Activated CD4-positive, CD25-positive, alpha-beta regulatory T cell treated with anti-CD3 and anti-CD28 coated beads, Interleukin-2, amount 50 U/mL, for 72 hours (primary cell): ENCODE data around the gene DOCK3.
"Not testable (repeated sequence)": the region's sequence is repeated elsewhere in the genome, so short reads cannot be mapped to it uniquely, and the experiment has no call there.

Experiments
- DNase-seq: peaks from one replicate; pipeline ENCODE4 v3.0.0; 2021

The DOCK3 gene

DNA sequence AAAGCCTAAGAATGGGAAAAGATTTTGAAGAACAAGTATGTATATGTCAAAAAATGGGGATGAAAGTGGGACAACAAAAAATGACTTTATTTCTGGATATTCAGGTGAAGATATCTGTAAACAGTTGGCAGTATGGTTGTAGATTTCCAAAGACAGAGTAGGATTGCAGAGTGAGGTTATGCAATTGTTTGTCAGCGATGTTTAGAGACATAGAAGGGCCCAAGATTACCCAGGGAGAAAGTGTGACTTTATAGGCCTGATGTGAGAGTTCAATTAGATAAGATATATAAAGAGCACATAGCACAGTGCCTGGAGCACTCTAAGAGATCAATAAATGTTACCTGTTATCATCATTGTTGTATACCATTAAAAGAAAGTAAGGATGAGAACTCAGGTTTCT lies 319.8 kb downstream of the DOCK3 start:
- no peak for DNase-seq

DNA sequence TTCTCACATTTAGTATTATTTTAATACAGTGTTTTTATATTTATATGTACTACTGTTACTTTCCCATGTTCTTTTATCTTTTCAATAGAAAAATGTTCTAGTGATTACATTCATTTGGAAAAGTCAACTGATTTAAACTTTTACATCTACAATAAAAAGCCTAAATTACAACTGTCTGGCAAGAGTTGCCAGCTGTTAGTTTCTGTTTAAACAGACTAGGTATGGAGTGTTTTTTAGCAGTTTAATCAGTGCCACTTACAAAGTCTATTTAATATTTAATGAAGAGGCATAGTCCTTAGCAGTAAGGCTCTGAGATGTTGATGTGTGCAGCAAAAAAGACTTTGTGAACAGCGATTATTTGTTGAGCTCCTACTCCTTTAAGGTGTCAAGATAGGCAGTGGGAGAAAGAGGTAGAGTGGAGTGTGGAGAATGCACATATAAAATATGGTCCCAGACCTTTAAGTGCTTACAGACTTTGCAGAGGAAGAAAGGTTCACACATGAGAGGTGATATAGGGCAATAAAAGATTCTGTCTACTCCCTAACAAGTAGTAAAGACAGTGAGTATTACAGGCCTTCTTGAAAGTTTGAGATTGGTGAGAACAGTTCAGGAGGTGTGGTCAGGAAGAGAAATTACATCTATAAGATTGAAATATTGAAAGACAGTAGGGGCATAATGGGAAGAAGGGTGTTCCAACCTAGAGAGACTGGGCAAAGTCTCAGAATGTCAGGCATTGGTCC lies 320.5 kb downstream of the DOCK3 start:
- DNase-seq = no peak

DNA sequence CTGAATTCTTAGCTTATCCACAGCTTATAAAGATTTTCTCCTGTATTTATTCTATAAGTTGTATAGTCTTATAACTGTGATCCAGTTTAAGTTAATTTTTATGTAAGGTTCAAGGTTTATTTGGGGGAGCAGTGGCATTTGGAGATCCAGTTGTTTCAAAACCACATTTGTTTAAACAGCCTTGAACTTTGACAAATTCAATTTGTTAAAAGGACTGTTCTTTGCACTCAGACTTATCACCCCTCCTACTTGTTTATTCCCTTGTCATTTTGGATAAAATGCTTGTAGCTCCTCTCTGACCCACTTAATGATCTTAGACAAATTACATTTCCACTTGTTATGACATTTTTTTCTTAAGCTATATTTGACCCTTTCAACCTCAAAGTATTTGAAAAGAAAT lies 327.8 kb downstream of the DOCK3 start:
- DNase-seq = no peak

DNA sequence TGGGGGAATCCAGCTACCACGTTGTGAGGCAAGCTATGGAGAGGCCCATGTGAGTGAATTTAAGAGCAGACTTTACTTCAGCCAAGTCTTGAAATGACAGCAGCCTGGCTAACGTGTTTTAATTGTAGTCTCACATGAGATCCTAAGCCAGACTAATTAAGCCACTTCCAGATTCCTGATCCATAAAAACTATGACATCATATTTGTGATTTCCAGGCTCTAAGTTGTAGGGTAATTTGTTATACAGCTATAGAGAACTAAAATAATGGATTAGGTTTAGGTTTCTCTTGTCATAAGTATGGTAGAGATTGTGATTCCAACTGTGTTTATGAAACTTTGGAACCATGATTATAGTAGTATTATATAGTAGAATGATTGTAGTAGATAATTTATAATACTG lies 329.5 kb downstream of the DOCK3 start:
- DNase-seq = no peak

DNA sequence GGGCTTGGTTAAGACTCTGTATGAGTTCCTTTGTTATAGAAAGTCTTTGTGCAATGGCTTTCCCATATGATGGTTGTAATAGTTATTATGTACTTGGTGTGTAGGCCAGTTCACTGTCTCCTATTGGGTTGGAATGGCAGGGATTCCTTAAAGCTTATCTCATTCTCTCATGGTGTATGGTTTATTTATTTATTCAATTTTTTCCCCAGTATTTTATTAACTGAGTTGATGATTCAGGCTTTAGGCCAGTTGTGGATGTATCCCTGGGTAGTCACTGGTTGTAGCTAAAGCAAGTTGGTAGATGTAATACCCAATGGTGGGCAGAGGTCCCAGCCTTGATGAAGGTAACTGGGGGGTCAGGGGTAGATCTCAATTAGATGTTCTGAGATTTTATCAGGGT lies 349.4 kb downstream of the DOCK3 start:
- DNase-seq = no peak

DNA sequence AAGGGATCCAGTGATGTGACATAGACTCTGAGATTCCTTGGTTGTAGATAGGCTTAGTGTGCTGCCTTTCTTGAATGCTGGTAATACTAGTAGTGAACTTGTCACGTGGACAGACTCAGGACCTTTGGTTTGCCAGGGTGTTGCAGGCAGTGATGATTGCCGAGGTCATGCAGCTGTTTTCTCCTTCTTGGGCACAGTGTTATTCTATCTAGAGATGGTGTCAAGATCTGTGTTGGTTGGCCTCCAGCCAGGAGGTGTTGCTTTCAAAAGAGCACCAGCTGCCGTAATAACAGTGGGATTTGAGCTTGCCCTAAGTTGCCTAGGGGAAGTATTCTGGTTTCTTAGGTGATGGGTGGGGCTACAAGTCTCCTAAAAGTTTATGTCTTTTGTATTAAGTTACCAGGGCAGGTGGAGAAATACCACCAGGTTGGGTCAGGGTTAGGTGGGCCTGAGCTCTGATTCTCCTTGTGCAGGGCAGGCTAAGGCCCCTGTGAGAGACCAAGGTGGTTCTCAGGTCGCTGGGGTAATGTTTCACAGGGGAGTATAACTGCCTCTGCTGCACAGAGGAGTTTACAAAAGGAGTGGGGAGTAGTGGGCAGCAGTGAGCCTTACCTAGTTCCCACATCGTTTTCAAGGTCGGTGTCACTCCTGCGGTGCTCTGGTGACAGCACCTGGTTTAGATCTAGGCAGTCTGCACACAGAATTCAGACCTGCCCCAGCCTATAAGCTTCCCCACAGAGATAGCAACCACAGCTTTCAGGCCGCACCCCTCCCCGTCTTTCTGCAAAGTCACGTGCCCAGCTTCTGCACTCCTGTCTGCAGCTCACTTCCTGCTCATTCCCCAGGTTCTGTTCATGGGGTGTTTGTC lies 350.3 kb downstream of the DOCK3 start:
- DNase-seq = peak; percentile 52

DNA sequence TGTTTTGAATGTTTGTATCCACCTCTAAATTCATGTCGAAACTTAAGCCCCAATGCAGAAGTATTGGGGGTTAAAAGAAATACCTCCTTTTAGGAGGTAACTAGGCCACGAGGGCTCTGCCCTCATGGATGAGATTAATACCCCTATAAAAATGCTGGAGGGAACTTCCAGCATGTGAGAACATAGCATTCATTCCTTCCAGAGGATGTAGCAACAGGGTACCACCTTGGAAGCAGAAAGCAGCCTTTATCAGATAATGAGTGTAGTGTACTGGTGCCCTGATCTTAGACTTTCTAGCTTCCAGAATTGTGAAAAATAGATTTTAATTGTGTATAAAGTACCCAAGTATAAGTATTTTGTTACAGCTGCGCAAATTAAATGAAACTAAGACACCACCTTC lies 356.9 kb downstream of the DOCK3 start:
- DNase-seq = no peak

DNA sequence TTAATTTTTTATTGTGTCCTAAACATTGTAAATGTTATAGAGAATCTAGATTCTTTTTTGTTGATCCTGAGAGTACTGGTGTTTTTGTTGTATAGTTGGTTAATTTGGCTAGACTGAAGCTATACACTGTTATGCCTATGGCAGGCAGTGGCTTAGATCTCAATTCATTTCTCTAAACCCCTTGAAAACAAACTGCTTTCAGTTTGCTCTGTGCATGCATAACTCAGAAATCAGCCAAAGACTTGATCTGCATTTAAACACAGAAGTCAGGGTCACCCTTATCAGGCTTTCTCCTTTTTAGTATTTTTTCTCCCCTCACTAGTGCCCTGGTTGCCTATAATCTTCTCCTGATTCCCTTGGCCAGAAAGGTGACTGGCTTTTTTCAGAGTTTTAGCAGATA lies 360.9 kb downstream of the DOCK3 start:
- DNase-seq = no peak

DNA sequence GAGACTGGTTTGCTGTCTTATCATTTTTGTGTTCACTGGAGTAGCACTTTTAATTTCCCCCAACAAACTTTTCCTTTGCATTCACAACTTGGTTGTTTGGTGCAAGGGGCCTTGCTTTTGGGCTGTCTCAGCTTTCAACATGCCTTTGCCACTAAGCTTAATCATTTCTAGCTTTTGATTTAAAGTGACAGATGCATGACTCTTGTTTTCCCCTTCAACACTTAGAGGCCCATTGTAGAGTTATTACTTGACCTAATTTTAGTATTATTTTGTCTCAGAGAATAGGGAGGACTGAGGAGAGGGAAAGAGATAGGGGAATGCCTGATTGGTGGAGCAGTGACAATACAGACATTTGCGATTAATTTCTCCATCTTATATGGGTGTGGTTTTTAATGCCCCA lies 370.3 kb downstream of the DOCK3 start:
- DNase-seq = no peak

DNA sequence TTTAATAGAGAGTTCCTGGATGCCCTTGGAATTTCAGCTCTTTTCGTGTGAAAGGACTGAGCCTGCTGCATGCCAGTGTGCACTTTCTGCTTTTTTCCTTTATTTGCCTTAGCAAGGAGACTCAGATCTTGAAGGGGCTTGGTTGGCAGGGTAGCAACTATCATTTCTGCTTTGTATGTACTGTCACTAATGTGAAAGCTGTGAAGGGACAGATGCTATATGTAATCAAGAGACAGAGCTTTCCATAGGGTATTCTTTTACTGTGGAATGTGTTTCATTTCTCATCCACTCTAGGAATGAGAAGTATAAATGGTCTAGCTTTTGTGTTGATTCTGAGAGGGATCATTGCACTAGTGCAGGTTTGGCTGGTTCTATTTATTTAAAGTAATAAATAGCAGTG lies 377.8 kb downstream of the DOCK3 start:
- no peak for DNase-seq

DNA sequence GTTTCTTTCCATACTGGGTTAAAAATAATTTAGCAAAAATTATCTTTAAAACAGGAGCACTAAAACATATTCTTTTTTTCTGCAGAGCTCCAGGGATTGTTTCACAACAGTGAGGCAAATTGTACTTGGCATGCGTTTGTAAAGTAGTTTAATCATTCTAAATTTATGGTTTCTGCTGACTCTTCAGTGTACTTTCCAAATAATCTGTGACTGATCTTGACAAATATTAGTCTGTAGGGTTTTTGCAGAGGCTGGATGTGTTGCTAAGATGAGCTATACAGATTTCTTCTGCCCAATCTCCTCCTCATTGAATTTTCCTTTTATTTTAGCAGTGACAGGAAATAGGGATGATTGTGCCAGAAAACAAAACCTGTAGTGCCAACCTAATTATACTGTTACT lies 382.4 kb downstream of the DOCK3 start:
- no peak for DNase-seq

DNA sequence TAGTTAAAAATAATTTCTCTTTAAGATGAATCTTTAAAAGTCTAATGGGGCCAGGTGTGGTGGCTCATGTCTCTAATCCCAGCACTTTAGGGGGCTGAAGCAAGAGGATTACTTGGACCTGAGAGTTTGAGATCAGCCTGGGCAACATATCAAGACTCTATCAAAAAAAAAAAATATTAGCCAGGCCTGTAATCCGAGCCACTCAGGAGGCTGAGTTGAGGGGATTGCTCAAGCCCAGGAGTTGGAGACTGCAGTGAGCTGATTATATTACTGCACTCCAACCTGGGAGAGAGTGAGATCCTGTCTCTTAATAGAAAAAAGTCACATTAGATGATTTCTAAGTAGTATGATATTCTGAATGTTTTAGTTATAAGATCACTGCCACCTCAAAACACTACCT lies 388.3 kb downstream of the DOCK3 start:
- no peak for DNase-seq

DNA sequence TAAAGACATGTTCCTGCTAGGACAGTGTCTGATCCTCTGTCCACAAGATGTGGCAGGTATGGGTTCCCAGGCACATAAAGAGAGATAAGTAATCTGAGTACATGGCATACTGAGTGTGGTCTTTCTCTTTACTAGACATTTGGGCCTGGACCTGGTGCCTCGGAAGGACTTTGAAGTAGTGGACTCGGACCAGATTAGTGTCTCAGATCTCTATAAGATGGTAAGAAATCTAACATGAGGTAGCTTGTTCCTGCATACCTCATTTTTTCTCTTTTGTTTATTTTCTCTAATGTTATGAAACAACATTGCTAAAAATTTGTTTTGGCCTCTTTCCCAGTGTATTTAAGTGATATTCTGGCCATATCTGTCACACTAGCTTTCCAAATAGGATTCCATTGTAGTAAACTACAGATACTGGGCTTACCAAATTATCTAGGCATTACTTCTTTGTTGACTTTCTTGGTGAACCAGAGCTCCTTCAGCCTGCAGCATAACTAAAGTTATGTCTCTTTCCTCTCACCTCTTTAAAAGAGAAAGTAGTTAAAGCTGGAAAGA lies 400.6 kb downstream of the DOCK3 start:
- DNase-seq = no peak

DNA sequence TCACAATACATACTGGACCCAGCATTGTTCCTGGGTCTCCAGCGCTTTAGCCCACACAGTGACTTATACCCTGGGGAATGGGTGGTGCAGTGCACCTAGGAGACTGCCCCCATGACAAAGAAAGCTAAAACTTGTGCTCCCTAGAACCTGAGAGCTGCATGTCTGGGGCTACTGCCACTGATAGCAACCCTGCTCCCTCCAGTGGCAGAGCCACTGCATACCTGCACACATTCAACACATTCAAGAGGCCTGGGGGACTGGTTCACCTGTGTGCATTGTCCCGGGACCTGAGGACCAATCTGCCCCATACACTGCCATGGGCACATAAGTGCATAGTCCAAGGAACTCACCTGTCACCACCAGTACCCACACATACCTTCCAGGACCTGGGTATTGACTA lies 407.6 kb downstream of the DOCK3 start:
- no peak for DNase-seq

DNA sequence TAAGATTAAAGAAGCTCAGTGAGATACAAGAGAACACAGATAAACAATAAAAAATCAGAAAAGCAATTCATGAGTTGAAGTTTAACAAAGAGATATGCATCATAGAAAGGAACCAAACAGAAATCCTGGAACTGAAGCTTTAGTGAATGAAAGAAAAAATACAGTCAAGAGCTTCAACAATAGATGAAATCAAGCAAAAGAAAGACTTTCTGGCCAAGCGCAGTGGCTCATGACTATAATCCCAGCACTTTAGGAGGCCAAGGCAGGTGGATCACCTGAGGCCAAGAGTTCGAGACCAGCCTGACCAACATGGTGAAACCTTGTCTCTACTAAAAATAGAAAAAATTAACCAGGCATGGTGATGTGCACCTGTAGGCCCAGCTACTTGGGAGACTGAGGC lies 408.8 kb downstream of the DOCK3 start:
- no peak for DNase-seq

DNA sequence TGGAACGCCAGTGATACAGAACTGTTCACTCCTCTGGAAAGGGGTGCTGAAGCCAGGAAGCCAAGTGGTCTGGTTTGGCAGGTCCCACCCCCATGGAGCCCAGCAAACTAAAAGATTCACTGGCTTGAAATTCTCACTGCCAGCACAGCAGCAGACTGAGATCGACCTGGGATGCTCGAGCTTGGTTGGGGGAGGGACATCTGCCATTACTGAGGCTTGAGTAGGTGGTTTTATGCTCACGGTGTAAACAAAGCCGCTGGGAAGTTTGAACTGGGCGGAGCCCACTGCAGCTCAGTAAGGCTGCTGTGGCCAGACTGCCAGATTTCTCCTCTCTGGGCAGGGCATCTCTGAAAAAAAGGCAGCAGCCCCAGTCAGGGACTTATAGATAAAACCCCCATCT lies 417.4 kb downstream of the DOCK3 start:
- DNase-seq = not testable (repeated sequence)

DNA sequence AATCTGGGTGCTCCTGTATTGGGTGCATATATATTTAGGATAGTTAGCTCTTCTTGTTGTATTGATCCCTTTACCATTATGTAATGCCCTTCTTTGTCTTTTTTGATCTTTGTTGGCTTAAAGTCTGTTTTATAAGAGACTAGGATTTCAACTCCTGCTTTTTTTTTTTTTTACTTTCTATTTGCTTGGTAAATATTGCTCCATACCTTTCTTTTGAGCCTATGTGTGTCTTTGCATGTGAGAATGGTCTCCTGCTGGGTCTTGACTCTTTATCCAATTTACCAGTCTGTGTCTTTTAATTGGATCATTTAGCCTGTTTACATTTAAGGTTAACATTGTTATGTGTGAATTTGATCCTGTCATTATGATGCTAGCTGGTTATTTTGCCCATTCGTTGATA lies 420.1 kb downstream of the DOCK3 start:
- DNase-seq = not testable (repeated sequence)

DNA sequence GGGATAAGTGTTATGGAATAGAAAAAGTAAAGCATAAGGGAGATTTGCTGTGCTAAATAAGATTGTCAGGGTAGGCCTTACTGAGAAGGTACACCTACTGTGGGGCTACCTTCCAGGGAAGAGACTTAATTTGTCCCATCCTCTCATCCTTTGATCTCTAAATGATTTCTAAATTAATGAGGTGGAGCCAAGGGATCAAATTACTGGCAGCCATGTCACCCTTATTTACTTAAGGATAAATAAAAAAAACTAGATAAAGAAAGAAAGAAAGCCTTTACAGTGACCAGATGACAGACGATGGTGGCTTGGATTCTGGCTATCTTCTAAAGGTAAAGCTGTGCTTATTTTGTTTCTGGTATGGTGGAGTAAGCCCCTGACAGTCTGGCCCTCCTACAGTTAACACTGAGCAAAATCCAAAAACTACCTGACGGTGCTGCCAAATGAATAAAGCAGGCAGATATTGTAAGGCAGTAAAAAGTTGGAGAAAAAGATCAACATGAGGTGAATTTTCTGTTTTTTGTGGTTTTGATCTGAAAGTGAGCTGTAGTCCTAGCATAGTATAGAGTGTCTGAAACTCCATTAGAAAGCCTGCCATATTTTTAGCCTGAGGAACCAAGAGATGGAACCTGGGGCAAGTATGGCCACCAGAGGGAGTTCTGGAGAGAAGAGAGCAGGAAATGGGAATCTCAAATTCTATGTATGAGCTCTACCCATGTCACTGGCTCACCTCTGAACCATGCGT lies 425.2 kb downstream of the DOCK3 start:
- DNase-seq = no peak

DNA sequence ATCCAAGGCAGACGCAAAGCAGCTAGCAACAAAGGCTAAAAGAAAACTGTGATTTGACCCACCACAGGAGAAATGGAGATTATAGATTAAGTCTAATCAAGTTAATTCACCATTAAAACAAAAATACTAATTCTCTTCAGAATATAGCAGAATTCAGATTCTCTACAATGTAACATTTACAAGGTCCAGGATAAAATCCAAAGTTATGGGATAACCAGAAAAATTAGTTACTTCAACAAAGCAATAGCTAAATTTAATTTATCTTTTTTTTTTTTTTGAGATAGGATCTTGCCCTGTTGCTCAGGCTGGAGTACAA lies 425.8 kb downstream of the DOCK3 start:
- no peak for DNase-seq

DNA sequence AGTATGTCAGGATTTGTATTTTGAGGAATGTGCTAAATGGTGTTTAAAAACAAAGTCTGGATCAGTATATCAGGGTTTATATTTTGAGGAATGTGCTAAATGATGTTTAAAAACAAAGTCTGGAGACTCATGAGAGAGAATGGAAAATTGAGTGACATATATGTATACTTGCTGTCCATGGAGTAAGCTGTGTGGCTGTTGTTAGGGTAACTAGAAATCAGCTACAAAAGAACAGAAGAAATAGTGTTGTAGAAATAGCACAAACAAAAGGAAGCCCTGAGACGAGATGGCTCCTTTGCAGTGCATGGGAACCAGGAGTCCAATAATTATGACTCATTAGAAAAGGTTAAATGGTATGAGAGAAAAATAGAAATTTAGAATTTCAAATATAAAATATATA lies 427.7 kb downstream of the DOCK3 start:
- no peak for DNase-seq

DNA sequence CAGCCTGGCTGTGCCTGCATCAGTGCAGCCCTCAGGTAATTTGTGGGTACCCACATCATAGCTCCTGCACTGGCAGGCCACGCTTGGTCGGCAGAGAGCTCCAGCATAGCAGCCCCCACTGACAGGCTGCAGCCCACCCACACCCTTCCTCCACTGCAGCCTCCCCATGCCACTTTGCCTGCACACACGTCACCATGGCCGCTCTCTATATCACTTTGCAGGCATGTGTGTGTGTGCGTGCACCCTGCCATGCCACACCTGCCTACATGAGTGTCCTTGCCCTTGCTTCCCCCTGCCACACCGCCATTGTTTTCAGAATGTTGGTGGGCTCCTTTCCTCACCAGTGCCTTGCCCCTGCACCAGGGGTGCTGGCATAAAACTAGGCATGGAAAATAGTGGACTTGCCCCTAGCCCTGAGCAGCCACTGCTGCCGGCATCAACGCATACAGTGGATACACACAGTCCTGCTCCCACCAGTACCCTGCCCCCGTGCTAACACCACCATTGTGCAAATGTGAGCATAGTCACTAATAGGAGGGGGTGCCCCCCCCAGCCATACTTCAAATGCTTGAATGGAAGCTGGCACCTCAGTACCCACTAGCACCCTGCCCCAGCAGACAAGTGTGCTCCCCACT lies 431.6 kb downstream of the DOCK3 start:
- no peak for DNase-seq

DNA sequence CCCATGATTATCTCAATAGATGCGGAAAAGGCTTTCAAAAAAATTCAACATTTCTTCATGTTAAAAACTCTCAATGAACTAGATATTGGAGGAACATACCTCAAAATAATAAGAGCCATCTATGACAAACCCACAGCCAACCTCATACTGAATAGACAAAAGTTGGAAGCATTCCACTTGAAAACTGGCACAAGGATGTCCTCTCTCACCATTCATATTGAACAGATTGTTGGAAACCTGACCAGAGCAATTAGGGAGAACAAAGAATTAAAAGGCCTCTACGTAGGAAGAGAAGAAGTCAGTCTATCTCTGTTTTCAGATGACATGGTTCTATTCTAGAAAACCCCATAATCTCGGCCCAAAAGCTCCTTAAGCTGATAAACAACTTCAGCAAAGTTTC lies 435.9 kb downstream of the DOCK3 start:
- DNase-seq = no peak

DNA sequence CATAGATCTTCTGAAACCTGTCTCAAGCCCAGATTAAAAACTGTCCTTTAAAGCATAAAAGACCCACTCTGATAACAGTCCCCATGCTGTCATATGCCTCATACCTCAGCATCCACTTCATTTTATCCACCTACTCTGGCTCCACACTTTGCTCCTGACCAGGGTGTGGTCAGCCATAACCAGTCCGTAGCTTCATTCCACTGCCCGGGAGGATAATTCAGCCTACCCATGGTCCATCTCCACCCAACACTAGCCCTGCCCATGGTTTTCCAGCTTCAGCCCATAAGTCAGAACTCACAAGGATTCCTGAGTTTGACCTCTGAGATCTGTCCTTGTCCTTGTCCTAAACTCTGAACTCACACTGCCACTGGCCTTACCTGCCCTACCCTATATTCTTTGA lies 448.2 kb downstream of the DOCK3 start:
- DNase-seq = no peak
